IPS-15b (cell line): ENCODE results near the gene CTRB1.
"Not testable (repeated sequence)": the region's sequence is repeated elsewhere in the genome, so short reads cannot be mapped to it uniquely, and the experiment has no call there.

ENCODE experiments used
- H3K27me3 ChIP-seq: one replicate; pipeline ENCODE4 v1.6.1; 2013; ENCODE audit warnings: low read length; ENCODE audit not compliant: control insufficient read depth, insufficient read depth
- H3K36me3 ChIP-seq: one replicate; pipeline ENCODE4 v1.6.1; 2013; ENCODE audit warnings: low read length; ENCODE audit not compliant: control insufficient read depth, insufficient read depth
- H3K4me1 ChIP-seq: one replicate; pipeline ENCODE4 v1.6.1; 2013; ENCODE audit warnings: mild to moderate bottlenecking, low read length; ENCODE audit not compliant: control insufficient read depth, insufficient read depth
- H3K4me3 ChIP-seq: one replicate; pipeline ENCODE4 v1.5.1; 2013; ENCODE audit warnings: low read depth, low read length
- H3K9ac ChIP-seq: one replicate; pipeline ENCODE4 v1.6.1; 2013; ENCODE audit warnings: low read depth, mild to moderate bottlenecking, low read length
- H3K9me3 ChIP-seq: one replicate; pipeline ENCODE4 v1.6.1; 2013; ENCODE audit warnings: mild to moderate bottlenecking, low read length; ENCODE audit not compliant: control insufficient read depth, insufficient read depth

Gene CTRB1

DNA sequence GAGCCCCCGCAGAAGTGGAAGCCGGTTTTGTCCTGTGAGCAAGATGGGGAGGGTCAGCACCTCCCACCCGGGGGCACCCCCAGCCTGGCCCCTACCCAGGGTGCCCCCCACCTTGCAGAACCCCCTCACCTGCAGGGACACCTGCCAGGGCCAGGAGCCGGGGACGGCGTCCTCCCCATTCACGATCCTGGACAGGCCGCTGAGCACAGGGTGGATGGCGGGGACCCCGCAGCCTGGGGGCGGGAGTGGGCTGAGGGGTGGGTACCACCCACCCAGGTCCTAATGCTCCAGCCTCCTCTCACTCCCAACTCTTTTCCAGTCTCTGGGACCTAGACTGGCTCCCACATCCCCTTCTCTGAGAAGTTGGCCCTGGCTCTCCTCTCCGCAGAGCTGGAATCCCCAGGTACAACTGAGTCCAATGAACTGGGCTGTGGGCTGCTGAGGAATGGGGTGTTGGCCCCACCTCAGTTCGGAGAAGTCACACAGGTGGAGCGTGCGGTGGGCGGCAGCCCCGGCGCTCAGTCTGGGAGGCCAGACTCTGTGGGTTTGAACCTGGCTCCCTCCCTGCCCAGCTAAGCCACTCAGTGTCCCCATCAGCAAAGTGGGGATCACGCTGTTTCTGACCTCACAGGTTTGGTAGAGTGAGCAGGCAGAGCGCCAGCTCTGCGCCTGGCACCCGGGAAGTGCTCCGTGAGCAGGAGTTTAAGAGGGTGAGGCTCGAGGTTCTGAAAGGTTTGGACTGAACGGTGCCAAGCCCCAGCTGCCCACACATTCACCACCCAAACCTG is 12.6 kb upstream of the CTRB1 start:
- not testable (repeated sequence) for H3K4me1 ChIP-seq, H3K27me3 ChIP-seq, H3K9me3 ChIP-seq, H3K36me3 ChIP-seq, H3K4me3 ChIP-seq, H3K9ac ChIP-seq

GRCh38 chr16:75206749-75207451 is 11.9 kb upstream of the CTRB1 start, which contains the start of gene CTRB2:
CTRB2 (minus strand) TSS chr16:75207161; CDS start chr16:75207141, 20 bp downstream.
- Histone ChIP-seq H3K9ac (no peak within 1 kb of the TSS), H3K9me3 (no peaks in the 10 kb centered on the region), H3K27me3 (no peaks in the 10 kb centered on the region)

DNA sequence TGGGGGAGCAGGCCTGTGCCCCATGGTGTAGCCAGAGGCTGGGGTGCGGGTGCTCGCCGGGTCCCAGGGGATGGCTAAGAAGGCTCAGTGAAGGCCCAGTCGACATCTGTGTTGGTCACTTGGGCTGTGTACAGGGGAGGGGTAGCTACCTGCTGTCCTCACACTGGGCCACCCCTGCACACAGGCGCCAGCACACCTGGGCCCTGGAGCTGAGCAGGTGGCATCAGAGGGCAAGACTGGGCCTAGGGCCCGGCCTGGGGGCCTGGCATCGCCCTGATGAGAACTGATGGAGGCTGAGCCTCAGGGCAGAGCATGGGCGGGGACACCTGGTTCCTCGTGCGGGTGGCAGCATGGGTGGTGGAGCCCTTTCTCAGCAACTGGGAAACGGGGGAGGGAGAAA is 11.0 kb upstream of the CTRB1 start:
- Histone ChIP-seq H3K27me3 (no peaks in the 10 kb centered on the region), H3K4me3 (no peak overlapping the region), H3K4me1 (no peaks in the 10 kb centered on the region)

More at GRCh38 chr16:75206749-75207451, 11.9 kb upstream of the CTRB1 start, which contains the start of gene CTRB2:
- Histone ChIP-seq H3K4me3 (no peak within 1 kb of the TSS), H3K4me1 (no peaks in the 10 kb centered on the region), H3K36me3 (no peaks in the 10 kb centered on the region)

GRCh38 chr16:75208242-75208825 is 10.5 kb upstream of the CTRB1 start:
- Histone ChIP-seq H3K4me3 (no peak overlapping the region), H3K36me3 (no peaks in the 10 kb centered on the region), H3K4me1 (no peaks in the 10 kb centered on the region), H3K27me3 (no peaks in the 10 kb centered on the region), H3K9ac (no peak overlapping the region), H3K9me3 (no peaks in the 10 kb centered on the region)

More for the DNA sequence above, 11.0 kb upstream of the CTRB1 start:
- no peak overlapping the region for H3K9ac ChIP-seq
- H3K9me3 ChIP-seq: no peaks in the 10 kb centered on the region
- H3K36me3 ChIP-seq: no peaks in the 10 kb centered on the region

DNA sequence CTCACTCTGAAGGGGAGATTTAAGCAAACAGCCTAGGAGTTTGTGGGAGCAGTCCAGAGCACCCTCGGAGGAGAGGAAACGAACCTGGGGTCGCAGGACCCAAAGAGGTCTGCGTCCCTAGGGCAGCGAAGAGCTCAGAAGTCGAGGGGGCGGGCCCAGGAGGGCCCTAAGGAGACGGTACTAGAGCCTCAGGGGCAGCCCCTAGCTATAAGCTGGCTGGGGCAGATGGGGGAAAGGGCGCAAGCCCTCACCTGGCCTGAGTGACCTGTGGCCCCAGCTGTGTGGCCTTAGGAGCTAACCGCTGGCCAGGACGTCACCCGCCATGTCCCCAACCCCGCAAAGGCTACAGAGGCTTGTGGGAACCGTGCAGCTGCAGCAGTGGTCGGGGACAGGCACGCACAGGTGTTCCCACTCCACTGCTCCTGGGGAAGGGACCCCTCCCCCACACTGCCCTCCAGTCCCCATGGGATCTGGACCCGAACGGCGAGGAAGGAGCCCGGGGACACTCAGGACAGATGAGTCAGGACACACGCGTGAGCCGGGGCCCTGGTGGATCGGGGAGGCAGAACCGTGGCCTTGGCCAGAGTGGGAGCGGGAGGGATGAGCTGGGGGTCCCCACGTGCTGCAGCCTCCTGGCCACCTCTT is 9.8 kb upstream of the CTRB1 start:
- Histone ChIP-seq H3K27me3 (no peaks in the 10 kb centered on the region), H3K9me3 (no peaks in the 10 kb centered on the region), H3K4me3 (no peak overlapping the region), H3K9ac (no peak overlapping the region), H3K4me1 (no peaks in the 10 kb centered on the region), H3K36me3 (no peaks in the 10 kb centered on the region)

GRCh38 chr16:75209514-75209913 is 9.3 kb upstream of the CTRB1 start:
- not testable (repeated sequence) for H3K4me1 ChIP-seq, H3K27me3 ChIP-seq, H3K4me3 ChIP-seq, H3K9ac ChIP-seq, H3K36me3 ChIP-seq, H3K9me3 ChIP-seq

DNA sequence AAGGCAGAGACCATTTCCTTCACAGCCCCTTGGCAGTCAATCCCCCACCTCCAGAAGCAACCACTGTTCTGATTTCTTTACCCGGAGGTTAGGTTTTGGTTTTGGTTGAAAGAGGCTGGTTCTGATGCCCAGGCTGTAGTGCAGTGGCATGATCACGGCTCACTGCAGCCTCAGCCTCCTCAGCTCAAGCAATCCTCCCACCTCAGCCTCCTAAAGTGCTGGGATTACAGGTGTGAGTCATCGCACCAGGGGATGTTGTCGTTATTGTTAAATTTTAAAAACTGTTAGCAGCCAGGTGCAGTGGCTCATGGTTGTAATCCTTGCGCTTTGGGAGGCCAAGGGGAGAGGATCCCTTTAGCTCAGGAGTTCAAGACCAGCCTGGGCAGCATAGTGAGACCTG is 8.8 kb upstream of the CTRB1 start:
- no peaks in the 10 kb centered on the region for H3K36me3 ChIP-seq
- H3K9me3 ChIP-seq: no peaks in the 10 kb centered on the region
- H3K9ac ChIP-seq: no peak overlapping the region
- no peaks in the 10 kb centered on the region for H3K27me3 ChIP-seq
- H3K4me1 ChIP-seq: no peaks in the 10 kb centered on the region
- H3K4me3 ChIP-seq: no peak overlapping the region

GRCh38 chr16:75211286-75211685 is 7.5 kb upstream of the CTRB1 start:
- H3K27me3 ChIP-seq, H3K9me3 ChIP-seq, H3K9ac ChIP-seq, H3K4me1 ChIP-seq, H3K36me3 ChIP-seq, H3K4me3 ChIP-seq: not testable (repeated sequence)

DNA sequence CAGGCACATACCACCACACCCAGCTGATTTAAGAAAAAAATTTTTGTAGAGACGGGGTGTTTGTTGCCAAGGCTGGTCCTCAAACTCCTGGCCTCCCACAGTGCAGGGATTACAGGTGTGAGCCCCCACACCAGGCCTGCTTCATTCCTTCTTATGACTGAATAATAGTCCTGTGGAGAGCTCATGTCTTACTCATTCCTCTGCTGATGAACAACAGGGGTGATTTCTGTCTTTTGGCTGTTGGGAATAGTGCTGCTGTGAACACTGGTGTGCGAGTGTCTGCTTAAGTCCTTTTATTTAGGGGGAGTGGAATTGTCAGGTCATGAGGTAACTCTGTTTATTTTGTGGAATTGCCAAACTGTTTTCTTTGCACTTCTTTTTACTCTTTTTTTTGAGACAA is 2.7 kb upstream of the CTRB1 start:
- H3K4me3 ChIP-seq: no peak overlapping the region
- H3K9ac ChIP-seq: no peak overlapping the region
- no peaks in the 10 kb centered on the region for H3K36me3 ChIP-seq
- H3K27me3 ChIP-seq: no peaks in the 10 kb centered on the region
- no peaks in the 10 kb centered on the region for H3K9me3 ChIP-seq
- H3K4me1 ChIP-seq: no peaks in the 10 kb centered on the region

- H3K27me3 ChIP-seq: no peaks in the 10 kb centered on the region
- no peaks in the 10 kb centered on the region for H3K9me3 ChIP-seq
- no peak overlapping the region for H3K9ac ChIP-seq
- H3K4me1 ChIP-seq: no peaks in the 10 kb centered on the region
- H3K4me3 ChIP-seq: no peak overlapping the region
- no peaks in the 10 kb centered on the region for H3K36me3 ChIP-seq
These were observed 2.2 kb upstream of the CTRB1 start for GRCh38 chr16:75216576-75216975.

DNA sequence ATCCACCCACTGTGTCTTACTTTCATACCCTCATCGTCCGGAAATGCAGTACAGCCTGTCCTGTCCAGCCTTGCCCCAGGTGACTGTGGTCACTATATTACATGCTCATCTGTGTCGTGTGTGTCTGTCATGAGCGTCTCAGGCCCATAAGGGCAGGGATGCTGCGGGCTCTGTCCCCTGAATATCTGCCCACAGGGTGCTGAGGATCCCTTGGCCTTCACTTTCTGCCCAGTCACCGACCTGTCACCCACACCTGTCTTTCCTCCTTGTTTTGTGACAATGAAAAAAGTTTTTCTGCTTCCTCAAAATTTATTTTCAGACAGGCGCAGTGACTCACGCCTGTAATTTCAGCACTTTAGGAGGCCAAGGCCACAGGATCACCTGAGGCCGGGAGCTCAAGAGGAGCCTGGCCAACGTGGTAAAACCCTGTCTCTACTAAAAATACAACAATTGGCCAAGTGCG is 1.4 kb upstream of the CTRB1 start:
- Histone ChIP-seq H3K4me3 (no peak overlapping the region), H3K9me3 (no peaks in the 10 kb centered on the region), H3K4me1 (no peaks in the 10 kb centered on the region), H3K36me3 (no peaks in the 10 kb centered on the region), H3K9ac (no peak overlapping the region), H3K27me3 (no peaks in the 10 kb centered on the region)
